NK-92 (cell line): ENCODE data around the gene MSN.
"Not testable (repeated sequence)": the region's sequence is repeated elsewhere in the genome, so short reads cannot be mapped to it uniquely, and the experiment has no call there.

Experiments used
- DNase-seq: peaks from one replicate; lab custom pipeline; 2025; ENCODE audit not compliant: unreplicated experiment; lab: John Stamatoyannopoulos, UW

The MSN gene

GRCh38 chrX:65712005-65712806 lies 44.8 kb downstream of the MSN start:
- no peak for DNase-seq

- no peak for DNase-seq
These were observed 51.1 kb downstream of the MSN start for GRCh38 chrX:65718538-65718937.

GRCh38 chrX:65720381-65720964 lies 53.0 kb downstream of the MSN start:
- DNase-seq: no peak

GRCh38 chrX:65723706-65724105 lies 56.3 kb downstream of the MSN start:
- no peak for DNase-seq

- no peak for DNase-seq
These were observed 59.3 kb downstream of the MSN start for GRCh38 chrX:65726715-65727114.

- no peak for DNase-seq
These were observed 64.3 kb downstream of the MSN start for GRCh38 chrX:65731684-65732289.

GRCh38 chrX:65740909-65741308 lies 73.5 kb downstream of the MSN start:
- DNase-seq: no peak

GRCh38 chrX:65741823-65742222 lies 74.4 kb downstream of the MSN start:
- DNase-seq: no peak

GRCh38 chrX:65744965-65745364 lies 77.5 kb downstream of the MSN start:
- no peak for DNase-seq

GRCh38 chrX:65745427-65745826 lies 78.0 kb downstream of the MSN start:
- DNase-seq: no peak

- DNase-seq: no peak
These were observed 78.5 kb downstream of the MSN start for GRCh38 chrX:65745992-65746391.

GRCh38 chrX:65750674-65751469 lies 83.4 kb downstream of the MSN start:
- no peak for DNase-seq

GRCh38 chrX:65751519-65751918 lies 84.1 kb downstream of the MSN start:
- no peak for DNase-seq

- no peak for DNase-seq
These were observed 84.8 kb downstream of the MSN start for GRCh38 chrX:65752294-65752693.

- DNase-seq: no peak
These were observed 88.3 kb downstream of the MSN start for GRCh38 chrX:65755786-65756185.

GRCh38 chrX:65757943-65758342 lies 90.5 kb downstream of the MSN start:
- no peak for DNase-seq

GRCh38 chrX:65758505-65758904 lies 91.1 kb downstream of the MSN start:
- no peak for DNase-seq

GRCh38 chrX:65759525-65759924 lies 92.1 kb downstream of the MSN start:
- not testable (repeated sequence) for DNase-seq

- no peak for DNase-seq
These were observed 102.3 kb downstream of the MSN start for GRCh38 chrX:65769564-65770292.

GRCh38 chrX:65772842-65773241 lies 105.4 kb downstream of the MSN start:
- no peak for DNase-seq

- no peak for DNase-seq
These were observed 114.4 kb downstream of the MSN start for GRCh38 chrX:65781845-65782244.
